Endothelial cell of umbilical vein (primary cell): ENCODE measurements around the gene NAALADL1. TPM values are rescaled to one million over a fixed set of nuclear protein-coding genes. Genes with fewer than 3 reads are reported as not detected.

Experiments used
- BruUV-seq: library from RNA; stranded (reverse); fragments of 400-500 nt; replicated peaks from 2 replicates; lab custom pipeline; 2021; lab: Mats Ljungman, UMichigan
- CTCF ChIA-PET: fragments of 300-600, 350-600 bp; sonication (Branson Sonifier 250); formaldehyde crosslinking; loops from one replicate; lab custom pipeline; 2021; ENCODE audit warnings: antibody characterized with exemption, inconsistent platforms; lab: Charles Lee
- POLR2A ChIA-PET: fragments of 300-600, 350-600 bp; sonication (Branson Sonifier 250); formaldehyde crosslinking; loops from one replicate; lab custom pipeline; 2021; ENCODE audit warnings: antibody characterized with exemption, inconsistent platforms; lab: Charles Lee
- DNase-seq: peaks from one replicate; pipeline ENCODE4 v3.0.0-alpha.2; 2011; ENCODE audit warnings: low read depth, low spot score
- FAIRE-seq: peaks from 2 replicates; lab custom pipeline; 2011; peaks lifted over from hg19 to GRCh38; lab: Jason Lieb, UNC
- H2AFZ ChIP-seq: 2 replicates; pipeline ENCODE4 v1.6.0; 2012; ENCODE audit warnings: low read depth, low read length, control low read depth, inconsistent platforms
- H3K27ac ChIP-seq: 2 replicates; pipeline ENCODE4 v1.5.1; 2011; ENCODE audit warnings: low read depth, mild to moderate bottlenecking, control low read depth, low read length, moderate library complexity; ENCODE audit not compliant: insufficient read depth
- H3K27me3 ChIP-seq, 2 experiments: 2 replicates each; pipeline versions ENCODE4 v1.6.0 to v1.6.1; 2011; ENCODE audit warnings: low read length in 2 of 2, mixed read lengths in 1 of 2; ENCODE audit not compliant: control insufficient read depth in 2 of 2, insufficient read depth in 2 of 2
- H3K36me3 ChIP-seq, 2 experiments: 2 replicates in 1 of 2; 3 replicates in 1 of 2; pipeline ENCODE4 v1.5.1; 2011; ENCODE audit warnings: low read length in 2 of 2, mild to moderate bottlenecking in 1 of 2, moderate library complexity in 1 of 2; ENCODE audit not compliant: control insufficient read depth in 2 of 2, insufficient read depth in 2 of 2; ENCODE audit errors: extremely low read depth in 1 of 2
- H3K4me1 ChIP-seq: 3 replicates; pipeline ENCODE4 v1.5.1; 2011; ENCODE audit warnings: mild to moderate bottlenecking, low read length; ENCODE audit not compliant: control insufficient read depth, insufficient read depth; ENCODE audit errors: extremely low read depth
- H3K4me2 ChIP-seq: 2 replicates; pipeline ENCODE4 v1.6.1; 2011; ENCODE audit warnings: low read length, control low read depth, mixed read lengths; ENCODE audit not compliant: insufficient read depth
- H3K4me3 ChIP-seq, 3 experiments: fragments of 200-600 bp in 1 of 3; sonication (generic), shearing (Covaris generic) in 1 of 3; replicated peaks in 1 of 3; 2 replicates each; pipeline ENCODE4 v1.5.1; 2011 to 2016; ENCODE audit warnings: control low read depth in 3 of 3, low read length in 3 of 3, mild to moderate bottlenecking in 2 of 3, inconsistent platforms in 1 of 3, low read depth in 1 of 3, moderate library complexity in 1 of 3; ENCODE audit not compliant: insufficient read depth in 1 of 3
- H3K79me2 ChIP-seq: 2 replicates; pipeline ENCODE4 v1.6.0; 2012; ENCODE audit warnings: low read length, inconsistent platforms; ENCODE audit not compliant: control insufficient read depth, insufficient read depth
- H3K9ac ChIP-seq: replicated peaks from 2 replicates; pipeline ENCODE3; 2011; ENCODE audit warnings: low read length, control low read depth; ENCODE audit not compliant: insufficient read depth; ENCODE audit errors: extremely low read depth
- H3K9me1 ChIP-seq: replicated peaks from 3 replicates; pipeline ENCODE4 v1.6.0; 2011; ENCODE audit warnings: mild to moderate bottlenecking, low read length; ENCODE audit not compliant: control insufficient read depth, insufficient read depth; ENCODE audit errors: extremely low read depth
- H3K9me3 ChIP-seq: replicated peaks from 2 replicates; pipeline ENCODE4 v1.5.1; 2012; ENCODE audit warnings: low read length, inconsistent platforms; ENCODE audit not compliant: control insufficient read depth, insufficient read depth
- H4K20me1 ChIP-seq: replicated peaks from 2 replicates; pipeline ENCODE3; 2011; ENCODE audit warnings: mild to moderate bottlenecking, low read length; ENCODE audit not compliant: control insufficient read depth, insufficient read depth; ENCODE audit errors: extremely low read depth
- EZH2 ChIP-seq: IDR thresholded peaks from 2 replicates; pipeline ENCODE4 v1.6.1; 2012; ENCODE audit warnings: borderline replicate concordance, low read depth, mild to moderate bottlenecking, moderate library complexity, low read length, inconsistent platforms; ENCODE audit not compliant: severe bottlenecking
- FOS ChIP-seq: IDR thresholded peaks from 2 replicates; pipeline ENCODE4 v1.6.1; 2011; ENCODE audit warnings: mild to moderate bottlenecking, low read length, moderate library complexity, borderline replicate concordance; ENCODE audit not compliant: insufficient read depth
- MAX ChIP-seq: IDR thresholded peaks from 2 replicates; pipeline ENCODE4 v1.6.1; 2011; ENCODE audit not compliant: insufficient read depth, insufficient read length
- dilution Hi-C: fragments of 300-500 bp; cut with MboI; formaldehyde crosslinking; loops from one replicate; pipeline ENCODE4 v1.15.0; 2019; ENCODE audit warnings: low sequenced_read_pairs; ENCODE audit not compliant: extremely low pct_ligation_motif_present
- intact Hi-C: fragments of 100-400 bp; cut with micrococcal nuclease; formaldehyde crosslinking; loops from one replicate; pipeline ENCODE4 v1.10.0; 2022
- polyA plus RNA-seq, 4 experiments: library from polyadenylated mRNA; depleted of rRNA in 3 of 4; stranded (reverse) in 3 of 4; unstranded in 1 of 4; fragments of >200 nt; gene quantifications; 2 replicates each; pipeline versions ENCODE4 v1.2.1 to v1.2.3, GENCODE V29; 2011 to 2012; ENCODE audit warnings: missing spikeins in 1 of 4
- total RNA-seq: library from RNA; stranded (reverse); gene quantifications from 2 replicates; pipeline ENCODE4 v1.2.3, GENCODE V29; 2021

The NAALADL1 gene
- total and polyA plus RNA-seq, 2 donors (not counting 3 experiments of a cell fraction or from before 2014, with no cell fraction given), result 6.8 to 13.9 TPM

GRCh38 chr11:65090628-65091027 is 32.3 kb upstream of the NAALADL1 start:
- FAIRE-seq (no peak), DNase-seq (no peak)
- TF ChIP-seq FOS, result no peak
- TF ChIP-seq MAX, result no peak
- Histone ChIP-seq H3K36me3 (peaks cover 5 to 28% of the 10 kb centered on the region in 2 experiments), H3K79me2 (no peaks in the 10 kb centered on the region), H3K9me3 (no peaks in the 10 kb centered on the region), H3K9ac (no peak overlapping the region), H3K9me1 (no peaks in the 10 kb centered on the region), H3K4me2 (no peak overlapping the region), H4K20me1 (no peaks in the 10 kb centered on the region), H3K4me3 (no peak overlapping the region), H3K4me1 (peaks cover under 1% of the 10 kb centered on the region), H2AFZ (no peak overlapping the region), H3K27ac (no peak overlapping the region), H3K27me3 (no peaks in the 10 kb centered on the region)
- dilution Hi-C loops, result no loop called here
- no TSS peak for BruUV-seq
- ChIA-PET POLR2A (no interaction called here), CTCF (interaction anchor here (1.0 to 1.7 kb wide), 3 partner anchors 15 to 203 kb away, joined by 3 to 4 read pairs (median 3); partner anchors contain the start of gene TM7SF2)
- intact Hi-C loops, result no loop called here

DNA sequence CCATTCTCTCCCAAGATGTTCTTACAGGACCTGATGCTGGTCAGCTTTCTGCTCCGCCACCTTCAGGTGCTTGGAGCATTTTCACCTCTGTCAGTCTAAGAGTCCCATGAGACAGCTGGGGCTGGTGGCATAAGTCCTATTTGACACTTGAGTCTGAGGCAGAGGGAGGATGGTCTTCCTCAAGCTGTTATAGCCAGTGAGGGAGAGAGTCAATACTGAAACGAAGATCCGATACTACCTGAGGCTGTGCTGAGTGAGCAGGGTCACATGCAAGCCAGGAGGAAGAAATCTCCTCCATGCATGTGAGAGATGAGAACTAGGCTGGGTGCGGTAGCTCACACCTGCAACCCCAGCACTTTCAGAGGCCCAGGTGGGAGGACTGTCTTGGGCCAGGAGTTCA is 31.3 kb upstream of the NAALADL1 start:
- FAIRE-seq (no peak), DNase-seq (no peak)
- H3K4me2 ChIP-seq, result no peak overlapping the region
- H3K27me3 ChIP-seq, result no peaks in the 10 kb centered on the region
- CTCF ChIA-PET, result interaction anchor here (1.0 kb wide), 1 partner anchor 14 kb away, joined by 3 read pairs; no protein-coding TSS in a partner anchor
- no peak for TF ChIP-seq EZH2
- no peak for TF ChIP-seq MAX
- H3K27ac ChIP-seq, result no peak overlapping the region
- peaks cover 8% of the 10 kb centered on the region for H3K4me1 ChIP-seq
- POLR2A ChIA-PET, result no interaction called here
- BruUV-seq, result no TSS peak
- H4K20me1 ChIP-seq, result no peaks in the 10 kb centered on the region
- H3K4me3 ChIP-seq, result no peak overlapping the region
- H3K9ac ChIP-seq, result no peak overlapping the region
- H2AFZ ChIP-seq, result no peak overlapping the region
- H3K9me1 ChIP-seq, result no peaks in the 10 kb centered on the region
- H3K9me3 ChIP-seq, result no peaks in the 10 kb centered on the region
- intact Hi-C loops (no loop called here), dilution Hi-C loops (no loop called here)
- H3K79me2 ChIP-seq, result peaks cover 7% of the 10 kb centered on the region
- H3K36me3 ChIP-seq, result peaks cover 5 to 28% of the 10 kb centered on the region in 2 experiments
